MM.1S (cell line): ENCODE results near the gene ATP5F1D.

Experiments used
- DNase-seq: peaks from one replicate; pipeline ENCODE4 v3.0.0-alpha.2; 2015
- H2AFZ ChIP-seq: fragments of 300-600 bp; sonication (generic); 2 replicates; pipeline ENCODE4 v1.6.0; 2016; ENCODE audit warnings: antibody characterized with exemption, low read length
- H3F3A ChIP-seq: fragments of 300-600 bp; sonication (generic); 2 replicates; pipeline ENCODE4 v1.6.1; 2016; ENCODE audit warnings: mild to moderate bottlenecking, antibody characterized with exemption, low read length, moderate library complexity, mixed read lengths; ENCODE audit not compliant: insufficient read depth
- H3K27ac ChIP-seq: fragments of 300-600 bp; sonication (generic); 2 replicates; pipeline ENCODE4 v1.5.1; 2016; ENCODE audit warnings: mild to moderate bottlenecking, low read length
- H3K27me3 ChIP-seq: fragments of 300-600 bp; sonication (generic); replicated peaks from 2 replicates; pipeline ENCODE4 v1.6.0; 2016; ENCODE audit warnings: low read length; ENCODE audit not compliant: insufficient read depth
- H3K36me3 ChIP-seq: fragments of 300-600 bp; sonication (generic); replicated peaks from 2 replicates; pipeline ENCODE4 v1.6.1; 2016; ENCODE audit warnings: mild to moderate bottlenecking, low read length, mixed read lengths; ENCODE audit not compliant: insufficient read depth
- H3K4me1 ChIP-seq: fragments of 300-600 bp; sonication (generic); 2 replicates; pipeline ENCODE4 v1.6.1; 2016; ENCODE audit warnings: low read length, mixed read lengths
- H3K4me2 ChIP-seq: fragments of 300-600 bp; sonication (generic); 2 replicates; pipeline ENCODE4 v1.6.0; 2016; ENCODE audit warnings: low read depth, low read length
- H3K4me3 ChIP-seq: fragments of 300-600 bp; sonication (generic); 2 replicates; pipeline ENCODE4 v1.5.1; 2016; ENCODE audit warnings: low read length, mixed read lengths
- H3K79me2 ChIP-seq: fragments of 300-600 bp; sonication (generic); 2 replicates; pipeline ENCODE4 v1.6.1; 2016; ENCODE audit warnings: mixed run types, low read length, mixed read lengths
- H3K9ac ChIP-seq: fragments of 300-600 bp; sonication (generic); 2 replicates; pipeline ENCODE4 v1.6.1; 2016; ENCODE audit warnings: low read length, mixed read lengths
- H3K9me2 ChIP-seq: fragments of 300-600 bp; sonication (generic); replicated peaks from 2 replicates; pipeline ENCODE4 v1.6.1; 2016; ENCODE audit warnings: mild to moderate bottlenecking, low read length, mixed read lengths; ENCODE audit not compliant: insufficient read depth
- H3K9me3 ChIP-seq: fragments of 300-600 bp; sonication (generic); replicated peaks from 2 replicates; pipeline ENCODE4 v1.6.1; 2016; ENCODE audit warnings: mild to moderate bottlenecking, low read length, mixed read lengths; ENCODE audit not compliant: insufficient read depth
- H4K20me1 ChIP-seq: fragments of 300-600 bp; sonication (generic); 2 replicates; pipeline ENCODE4 v1.6.1; 2016; ENCODE audit warnings: mild to moderate bottlenecking, low read length, moderate library complexity, mixed read lengths; ENCODE audit not compliant: insufficient read depth
- EZH2 ChIP-seq: fragments of 300-600 bp; sonication (generic); optimal IDR thresholded peaks from 2 replicates; pipeline ENCODE3; 2017; ENCODE audit warnings: low read depth, mild to moderate bottlenecking, antibody characterized with exemption, low read length, mixed read lengths
- EZH2phosphoT487 ChIP-seq: fragments of 300-600 bp; sonication (generic); IDR thresholded peaks from 2 replicates; pipeline ENCODE4 v1.6.1; 2018; ENCODE audit warnings: antibody characterized with exemption, low read length
- TF ChIP-seq, protein P1 (sequence below): fragments of 300-600 bp; sonication (generic); IDR thresholded peaks from 2 replicates; pipeline ENCODE4 v1.5.1; 2016; ENCODE audit warnings: antibody characterized with exemption, low read length, mixed read lengths

The ATP5F1D gene

DNA sequence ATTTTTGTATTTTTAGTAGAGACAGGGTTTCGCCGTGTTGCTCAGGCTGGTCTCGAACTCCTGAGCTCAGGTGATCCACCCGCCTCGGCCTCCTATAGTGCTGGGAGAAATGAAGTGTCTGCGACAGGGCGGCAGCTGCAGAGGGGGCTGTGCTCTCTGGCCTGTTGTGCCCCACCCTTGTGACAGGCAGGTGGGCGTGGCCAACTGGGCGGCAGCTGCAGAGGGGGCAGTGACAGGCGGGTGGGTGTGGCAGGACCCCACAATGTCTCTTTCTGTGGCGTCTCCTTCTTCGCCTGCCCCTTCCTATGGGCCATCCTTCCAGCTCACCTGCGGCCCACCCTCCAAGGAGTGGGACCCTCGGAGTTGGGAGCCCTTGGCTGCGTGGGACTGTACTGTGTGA lies 24.2 kb upstream of the ATP5F1D start:
- H3K4me3 ChIP-seq = no peak overlapping the region
- no peaks in the 10 kb centered on the region for H3K4me1 ChIP-seq
- no peaks in the 10 kb centered on the region for H3K36me3 ChIP-seq
- peaks cover 3% of the 10 kb centered on the region; the same call in 1 of the 2 replicates for H4K20me1 ChIP-seq
- no peaks in the 10 kb centered on the region for H3F3A ChIP-seq
- no peak overlapping the region for H3K9ac ChIP-seq
- H3K9me3 ChIP-seq = no peaks in the 10 kb centered on the region
- no peaks in the 10 kb centered on the region for H3K27me3 ChIP-seq
- no peaks in the 10 kb centered on the region for H3K9me2 ChIP-seq
- DNase-seq = no peak
- no peak overlapping the region for H2AFZ ChIP-seq
- no peak overlapping the region for H3K27ac ChIP-seq
- H3K79me2 ChIP-seq = peaks cover 64% of the 10 kb centered on the region
- H3K4me2 ChIP-seq = no peak overlapping the region
- TF ChIP-seq EZH2phosphoT487 = no peak
- no peak for TF ChIP-seq EZH2

DNA sequence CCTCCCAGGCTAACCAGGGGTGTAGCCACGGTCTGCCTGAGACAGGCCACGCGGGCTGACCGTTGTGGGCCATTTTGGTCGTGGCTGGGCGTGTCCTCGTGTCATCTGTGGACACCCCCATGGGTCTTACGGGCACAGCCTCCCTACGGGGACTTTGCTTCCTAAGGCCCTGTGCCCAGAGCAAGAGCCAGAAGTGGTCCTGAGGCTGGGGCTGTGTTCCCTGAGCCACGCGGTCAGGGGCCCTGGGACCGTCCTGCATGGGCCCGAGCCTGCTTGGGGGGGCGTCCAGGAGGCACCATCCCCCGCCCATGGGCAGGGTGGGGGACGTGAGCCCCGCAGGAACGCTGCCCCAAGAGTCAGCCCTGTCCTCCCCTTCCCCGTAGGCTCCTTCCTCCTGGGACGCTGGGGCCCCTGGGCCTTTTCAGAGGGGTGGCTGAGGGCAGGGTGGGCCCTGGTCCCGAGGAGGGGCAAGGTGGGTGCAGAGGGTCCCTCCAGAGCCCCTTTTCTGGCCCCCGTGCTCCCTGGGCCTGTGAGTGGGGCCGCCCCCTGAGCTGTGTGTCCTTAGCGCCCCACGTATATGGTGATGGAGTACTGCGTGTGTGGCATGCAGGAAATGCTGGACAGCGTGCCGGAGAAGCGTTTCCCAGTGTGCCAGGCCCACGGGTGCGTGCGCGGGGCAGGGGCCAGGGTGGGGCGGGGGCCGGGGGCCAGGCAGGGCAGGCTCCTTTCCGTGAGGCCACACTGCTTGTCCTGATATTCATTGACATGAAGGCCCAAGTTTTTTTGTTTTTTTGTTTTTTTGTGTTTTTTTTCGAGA lies 22.6 kb upstream of the ATP5F1D start:
- TF ChIP-seq EZH2phosphoT487 (no peak), EZH2 (no peak)
- TF ChIP-seq, protein P1, sequence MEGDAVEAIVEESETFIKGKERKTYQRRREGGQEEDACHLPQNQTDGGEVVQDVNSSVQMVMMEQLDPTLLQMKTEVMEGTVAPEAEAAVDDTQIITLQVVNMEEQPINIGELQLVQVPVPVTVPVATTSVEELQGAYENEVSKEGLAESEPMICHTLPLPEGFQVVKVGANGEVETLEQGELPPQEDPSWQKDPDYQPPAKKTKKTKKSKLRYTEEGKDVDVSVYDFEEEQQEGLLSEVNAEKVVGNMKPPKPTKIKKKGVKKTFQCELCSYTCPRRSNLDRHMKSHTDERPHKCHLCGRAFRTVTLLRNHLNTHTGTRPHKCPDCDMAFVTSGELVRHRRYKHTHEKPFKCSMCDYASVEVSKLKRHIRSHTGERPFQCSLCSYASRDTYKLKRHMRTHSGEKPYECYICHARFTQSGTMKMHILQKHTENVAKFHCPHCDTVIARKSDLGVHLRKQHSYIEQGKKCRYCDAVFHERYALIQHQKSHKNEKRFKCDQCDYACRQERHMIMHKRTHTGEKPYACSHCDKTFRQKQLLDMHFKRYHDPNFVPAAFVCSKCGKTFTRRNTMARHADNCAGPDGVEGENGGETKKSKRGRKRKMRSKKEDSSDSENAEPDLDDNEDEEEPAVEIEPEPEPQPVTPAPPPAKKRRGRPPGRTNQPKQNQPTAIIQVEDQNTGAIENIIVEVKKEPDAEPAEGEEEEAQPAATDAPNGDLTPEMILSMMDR = no peak
- H3K79me2 ChIP-seq = peaks cover 50% of the 10 kb centered on the region
- no peaks in the 10 kb centered on the region for H3K9me3 ChIP-seq
- no peaks in the 10 kb centered on the region for H3K36me3 ChIP-seq
- H3K4me1 ChIP-seq = no peaks in the 10 kb centered on the region
- no peak overlapping the region for H3K9ac ChIP-seq
- H3K27me3 ChIP-seq = no peaks in the 10 kb centered on the region
- no peak overlapping the region for H3K4me2 ChIP-seq
- no peaks in the 10 kb centered on the region for H3F3A ChIP-seq
- H3K27ac ChIP-seq = no peak overlapping the region
- no peak for DNase-seq
- H2AFZ ChIP-seq = no peak overlapping the region
- H3K9me2 ChIP-seq = no peaks in the 10 kb centered on the region
- no peak overlapping the region for H3K4me3 ChIP-seq
- peaks cover 3% of the 10 kb centered on the region; the same call in 1 of the 2 replicates for H4K20me1 ChIP-seq

DNA sequence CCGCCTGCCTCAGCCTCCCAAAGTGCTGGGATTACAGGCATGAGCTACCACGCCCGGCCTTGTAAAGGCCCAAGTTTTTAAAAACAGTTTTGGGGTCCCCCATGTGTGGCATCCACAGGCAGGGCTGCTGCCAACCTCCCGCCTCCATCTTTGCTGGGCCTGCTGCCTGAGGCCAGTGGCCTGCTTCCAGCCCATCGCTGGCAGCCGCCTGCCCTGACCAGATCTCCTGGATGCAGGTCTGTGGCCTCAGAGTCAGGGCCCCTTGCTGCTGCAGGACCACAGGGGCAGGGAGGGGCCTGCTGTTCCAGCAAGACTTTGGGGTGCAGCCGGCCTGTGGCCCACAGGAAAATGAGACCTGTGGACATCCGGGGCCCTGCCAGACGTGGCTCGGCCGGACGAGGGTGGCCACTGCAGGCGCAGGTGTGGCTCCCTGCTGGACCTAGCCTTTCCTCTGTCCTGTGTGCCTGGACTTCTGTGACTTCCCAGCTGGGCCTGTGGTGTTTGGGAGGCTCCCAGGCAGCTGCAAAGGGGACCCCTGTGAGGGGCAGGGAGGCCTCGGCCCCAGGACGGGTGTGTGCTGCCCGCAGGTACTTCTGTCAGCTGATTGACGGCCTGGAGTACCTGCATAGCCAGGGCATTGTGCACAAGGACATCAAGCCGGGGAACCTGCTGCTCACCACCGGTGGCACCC lies 21.6 kb upstream of the ATP5F1D start:
- Histone ChIP-seq H3K79me2 (peaks cover 40% of the 10 kb centered on the region), H3K9me3 (no peaks in the 10 kb centered on the region), H3K4me3 (no peak overlapping the region), H3K4me1 (no peaks in the 10 kb centered on the region), H4K20me1 (peaks cover 2% of the 10 kb centered on the region; the same call in 1 of the 2 replicates), H3K4me2 (no peak overlapping the region), H3K9me2 (no peaks in the 10 kb centered on the region), H3K36me3 (no peaks in the 10 kb centered on the region), H3K27me3 (no peaks in the 10 kb centered on the region), H3F3A (no peaks in the 10 kb centered on the region), H3K9ac (no peak overlapping the region), H2AFZ (no peak overlapping the region), H3K27ac (no peak overlapping the region)
- TF ChIP-seq EZH2phosphoT487 = no peak
- TF ChIP-seq EZH2 = no peak
- no peak for DNase-seq

DNA sequence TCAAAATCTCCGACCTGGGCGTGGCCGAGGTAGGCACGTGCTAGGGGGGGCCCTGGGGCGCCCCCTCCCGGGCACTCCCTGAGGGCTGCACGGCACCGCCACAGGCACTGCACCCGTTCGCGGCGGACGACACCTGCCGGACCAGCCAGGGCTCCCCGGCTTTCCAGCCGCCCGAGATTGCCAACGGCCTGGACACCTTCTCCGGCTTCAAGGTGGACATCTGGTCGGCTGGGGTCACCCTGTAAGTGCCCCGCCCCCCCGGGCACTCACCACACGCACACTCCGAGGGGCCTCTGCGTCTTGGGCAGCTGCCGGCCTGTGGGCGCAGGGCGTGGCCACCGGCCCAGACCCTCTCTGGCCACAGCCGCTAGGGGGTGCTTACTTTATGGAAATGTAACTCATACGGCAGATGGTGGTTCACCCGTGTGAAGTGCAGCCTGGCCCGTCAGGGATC lies 21.0 kb upstream of the ATP5F1D start:
- no peaks in the 10 kb centered on the region for H4K20me1 ChIP-seq
- H3K27me3 ChIP-seq = no peaks in the 10 kb centered on the region
- DNase-seq = no peak
- H3K9me2 ChIP-seq = no peaks in the 10 kb centered on the region
- H3K79me2 ChIP-seq = peaks cover 34% of the 10 kb centered on the region
- H2AFZ ChIP-seq = no peak overlapping the region
- no peak overlapping the region for H3K27ac ChIP-seq
- H3K9ac ChIP-seq = no peak overlapping the region
- H3K4me2 ChIP-seq = no peak overlapping the region
- no peak overlapping the region for H3K4me3 ChIP-seq
- H3K36me3 ChIP-seq = no peaks in the 10 kb centered on the region
- TF ChIP-seq EZH2phosphoT487 = no peak
- TF ChIP-seq, protein P1 = no peak
- no peak for TF ChIP-seq EZH2
- no peaks in the 10 kb centered on the region for H3K9me3 ChIP-seq
- no peaks in the 10 kb centered on the region for H3F3A ChIP-seq
- H3K4me1 ChIP-seq = no peaks in the 10 kb centered on the region
